Activated T-cell treated with anti-CD3 and anti-CD28 coated beads for 48 hours (primary cell): ENCODE data around the gene ANXA6.

Source experiments
- DNase-seq: peaks from one replicate; pipeline ENCODE4 v3.0.0-alpha.2; 2020; ENCODE audit warnings: low read depth

The ANXA6 gene

GRCh38 chr5:151098768-151099121 lies 58.8 kb downstream of the ANXA6 start:
- DNase-seq: no peak

DNA sequence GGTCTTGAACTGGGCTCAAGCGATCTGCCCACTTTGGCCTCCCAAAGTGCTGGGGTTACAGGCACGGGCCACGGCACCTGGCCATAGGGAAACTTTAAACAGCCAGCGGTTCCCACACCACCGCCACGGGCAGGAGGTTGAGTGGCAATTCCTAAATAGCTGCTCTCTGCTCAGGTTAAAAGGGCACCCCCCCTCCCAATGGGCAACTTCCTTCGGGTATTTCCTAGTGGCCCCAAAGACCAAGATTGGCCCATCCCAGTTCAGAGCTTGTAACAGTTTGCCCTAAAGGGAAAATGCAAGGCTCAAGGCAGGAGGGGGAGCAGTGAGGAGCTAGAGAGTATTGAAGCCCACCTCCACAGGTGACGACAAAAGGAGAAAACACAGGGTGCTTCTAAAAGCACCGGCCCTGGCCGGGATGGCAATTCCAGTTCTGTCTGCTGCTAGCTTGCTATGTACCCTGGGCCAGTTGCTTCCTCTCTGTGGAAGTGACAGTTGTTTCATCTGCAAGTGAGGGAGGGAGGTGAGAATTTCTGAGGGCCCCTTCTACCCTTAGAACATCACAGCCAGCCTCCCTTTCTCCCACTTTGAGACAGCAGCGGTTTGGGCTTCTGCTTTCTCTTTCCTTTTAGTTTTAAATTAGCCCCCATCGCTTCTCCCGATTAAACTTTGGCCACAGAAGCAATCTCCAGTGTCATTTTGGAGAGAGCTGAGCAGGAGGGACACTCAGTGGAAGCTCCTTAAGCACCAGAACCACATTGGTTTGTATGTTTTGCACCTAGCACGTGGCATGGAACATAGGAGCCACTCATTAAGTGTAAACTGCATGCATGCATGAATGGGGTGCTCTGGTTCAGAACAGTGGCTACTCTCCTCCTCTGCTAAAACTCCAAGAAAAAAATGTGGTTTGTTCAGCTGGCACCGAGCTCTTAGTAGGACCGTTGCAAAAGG lies 59.5 kb downstream of the ANXA6 start:
- no peak for DNase-seq

- DNase-seq: no peak
Measured at GRCh38 chr5:151097061-151097460, 60.5 kb downstream of the ANXA6 start.

DNA sequence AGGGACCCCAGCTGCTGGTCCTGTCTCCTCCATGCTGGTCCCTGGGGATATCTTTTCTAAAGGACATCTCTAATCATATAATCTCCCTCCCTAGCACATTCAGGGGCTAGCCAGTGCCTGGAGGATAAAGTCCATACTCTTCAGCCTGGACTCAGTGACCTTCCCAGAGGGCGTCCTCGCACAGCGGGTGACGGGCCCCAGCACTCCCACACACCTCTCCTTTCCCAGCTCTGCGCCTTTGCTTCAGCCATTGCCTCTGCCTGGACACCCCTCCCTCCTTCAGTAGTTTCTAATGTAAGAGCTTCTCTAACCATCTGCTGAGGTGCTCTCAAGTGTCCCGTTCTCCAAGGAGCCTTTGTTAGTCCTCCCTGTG lies 61.6 kb downstream of the ANXA6 start:
- DNase-seq: no peak

DNA sequence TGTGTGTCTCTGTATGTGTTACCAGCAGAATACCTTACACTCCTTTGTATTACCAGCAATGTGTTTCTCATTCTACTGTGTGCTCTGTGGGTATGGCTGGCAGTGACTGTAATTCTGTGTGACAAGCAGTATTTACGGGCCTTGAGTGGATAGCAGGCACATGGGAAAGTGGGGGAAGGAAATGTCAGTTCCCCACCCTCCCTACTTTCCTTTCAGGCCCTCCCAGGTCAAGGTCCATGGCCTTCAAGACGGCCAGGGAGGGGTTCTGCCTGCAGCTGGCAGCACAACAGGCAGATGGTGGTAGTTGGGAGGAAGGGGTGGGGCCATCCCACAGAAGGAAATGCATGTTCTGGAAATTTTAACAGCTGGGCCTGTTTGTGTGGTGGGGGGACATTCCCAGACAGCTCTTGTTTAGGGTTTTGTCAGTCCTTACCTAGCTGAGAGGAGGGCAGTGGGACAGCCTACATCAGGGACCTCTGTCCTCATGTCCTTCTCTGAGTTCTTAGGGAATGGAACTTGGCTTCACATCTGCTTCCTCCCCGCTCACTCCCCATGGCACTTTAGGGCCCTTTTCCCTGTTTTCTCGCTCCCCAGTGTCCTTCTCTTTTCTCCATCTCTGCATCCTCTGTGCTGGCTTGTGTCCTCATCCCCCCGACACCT lies 62.1 kb downstream of the ANXA6 start:
- no peak for DNase-seq

- no peak for DNase-seq
Measured at GRCh38 chr5:151094852-151095245, 62.7 kb downstream of the ANXA6 start.

DNA sequence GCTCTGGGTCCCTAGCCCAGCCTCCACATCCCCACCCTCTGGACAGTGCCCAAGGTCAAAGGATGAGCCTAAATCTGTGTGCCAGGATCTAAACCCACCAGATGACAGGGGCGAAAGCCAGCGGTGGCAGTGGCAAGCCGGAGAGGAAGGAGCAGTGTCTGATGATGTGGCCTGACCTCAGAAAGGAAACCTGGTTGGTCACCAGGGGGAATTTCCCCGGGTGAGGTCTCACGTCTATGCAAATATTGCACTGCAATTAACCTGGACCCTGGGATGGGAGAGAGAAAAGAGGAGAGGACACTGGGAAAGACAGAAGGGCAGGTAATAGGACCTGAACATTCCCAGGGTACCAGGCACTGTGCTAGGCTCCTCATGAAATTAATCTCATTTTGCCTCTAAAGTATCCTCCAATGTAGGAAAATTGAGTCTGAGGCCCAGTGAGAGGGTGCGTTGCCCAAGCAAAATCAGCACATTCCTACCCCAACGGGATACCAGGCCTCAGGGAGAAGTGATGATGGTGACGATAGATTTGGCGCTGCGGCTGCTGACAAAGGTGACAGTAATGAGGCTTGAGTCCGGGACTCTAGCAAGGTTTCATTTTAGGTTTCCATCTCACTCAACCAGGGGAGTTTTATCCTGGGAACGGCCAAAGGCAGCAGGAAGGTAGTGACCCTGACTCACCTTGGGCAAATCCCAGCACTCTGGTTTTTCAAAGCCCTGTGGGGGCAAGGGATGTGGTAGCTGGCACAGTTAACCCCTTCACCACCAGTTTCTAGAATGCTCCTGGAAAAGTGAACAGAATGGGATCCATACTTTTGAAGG lies 63.3 kb downstream of the ANXA6 start:
- DNase-seq: peak; percentile 66

GRCh38 chr5:151093476-151093889 lies 64.1 kb downstream of the ANXA6 start:
- no peak for DNase-seq

- no peak for DNase-seq
Measured at GRCh38 chr5:151092762-151093161, 64.8 kb downstream of the ANXA6 start.

GRCh38 chr5:151089726-151090125 lies 67.9 kb downstream of the ANXA6 start:
- no peak for DNase-seq

DNA sequence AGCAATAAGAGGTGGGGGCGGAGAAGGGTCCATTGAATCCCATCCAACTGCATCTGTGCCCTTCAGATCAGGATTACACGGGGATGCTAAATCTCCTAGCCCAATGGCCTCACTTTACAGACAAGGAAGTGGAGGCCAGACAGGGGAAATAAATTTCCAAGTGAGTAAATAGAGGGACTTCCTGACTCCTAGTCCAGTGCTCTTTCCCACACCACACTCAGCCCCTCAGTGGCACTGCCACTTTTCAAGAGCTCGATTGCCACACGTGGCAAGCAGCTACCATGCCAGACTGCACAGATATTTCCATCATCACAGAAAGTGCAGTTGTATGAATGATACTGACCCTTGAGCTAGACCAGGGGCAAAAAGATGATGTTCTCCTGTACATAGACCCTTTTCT lies 68.6 kb downstream of the ANXA6 start:
- no peak for DNase-seq

- DNase-seq: no peak
Measured at GRCh38 chr5:151087486-151087885, 70.1 kb downstream of the ANXA6 start.

GRCh38 chr5:151086905-151087360 lies 70.6 kb downstream of the ANXA6 start:
- peak; percentile 65 for DNase-seq

DNA sequence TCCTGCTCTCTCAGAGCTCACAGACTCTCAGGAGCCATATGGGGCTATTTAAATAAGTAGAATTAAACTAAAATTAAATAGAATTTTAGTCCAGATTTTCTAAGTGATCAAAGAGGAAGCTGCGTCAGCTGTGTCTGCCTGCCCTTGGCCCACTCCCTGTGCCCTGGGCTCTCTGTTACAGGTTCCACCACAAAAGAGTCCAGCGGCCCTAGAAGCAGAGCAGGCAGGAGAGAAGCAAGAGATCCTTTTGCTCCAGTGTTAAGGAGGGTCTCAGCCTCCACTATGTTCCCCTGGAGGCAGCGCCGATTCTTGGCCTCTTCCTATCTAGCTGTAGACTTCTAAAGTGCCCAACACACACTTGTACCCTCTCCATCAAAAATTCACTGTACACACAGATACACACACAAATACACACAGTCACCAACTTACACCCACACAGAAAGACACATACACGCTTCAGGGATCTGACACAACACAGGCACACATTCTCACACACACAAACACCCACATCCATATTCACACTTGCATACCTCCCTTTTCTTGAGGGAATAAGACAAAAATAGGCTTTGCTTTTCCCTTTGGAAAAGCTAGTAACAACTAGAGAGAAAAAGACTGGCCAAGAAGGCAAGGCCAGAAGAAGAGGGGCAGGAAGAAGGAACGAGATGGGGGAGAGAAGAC lies 71.2 kb downstream of the ANXA6 start:
- DNase-seq: no peak

DNA sequence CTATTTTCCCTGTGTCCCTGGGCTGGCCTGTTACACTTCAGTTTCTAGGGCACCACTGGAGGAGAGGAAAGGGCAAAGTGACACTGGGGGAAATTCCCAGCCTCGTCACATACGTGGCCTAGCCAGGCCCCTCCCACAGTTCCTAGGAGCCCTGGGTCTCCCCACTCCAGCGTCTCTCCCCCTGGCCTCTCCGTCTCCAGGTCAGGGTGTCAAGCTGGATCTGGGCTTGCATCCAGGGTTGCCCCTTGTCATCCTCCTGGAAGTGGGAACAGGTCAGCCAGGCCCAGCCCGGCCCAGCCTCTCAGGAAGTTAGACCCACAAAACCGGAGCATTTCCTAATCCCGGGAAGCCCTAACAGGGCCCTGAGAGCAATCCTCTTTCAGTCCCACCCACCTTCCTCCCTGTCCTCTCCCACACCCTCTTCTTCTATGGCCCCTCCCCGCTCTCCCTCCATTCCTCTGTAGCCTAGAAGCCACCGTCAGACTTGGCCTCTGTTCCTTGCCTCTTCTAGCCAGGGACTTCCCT lies 72.0 kb downstream of the ANXA6 start:
- DNase-seq: peak; percentile 36

- no peak for DNase-seq
Measured at GRCh38 chr5:151084363-151084762, 73.2 kb downstream of the ANXA6 start.

DNA sequence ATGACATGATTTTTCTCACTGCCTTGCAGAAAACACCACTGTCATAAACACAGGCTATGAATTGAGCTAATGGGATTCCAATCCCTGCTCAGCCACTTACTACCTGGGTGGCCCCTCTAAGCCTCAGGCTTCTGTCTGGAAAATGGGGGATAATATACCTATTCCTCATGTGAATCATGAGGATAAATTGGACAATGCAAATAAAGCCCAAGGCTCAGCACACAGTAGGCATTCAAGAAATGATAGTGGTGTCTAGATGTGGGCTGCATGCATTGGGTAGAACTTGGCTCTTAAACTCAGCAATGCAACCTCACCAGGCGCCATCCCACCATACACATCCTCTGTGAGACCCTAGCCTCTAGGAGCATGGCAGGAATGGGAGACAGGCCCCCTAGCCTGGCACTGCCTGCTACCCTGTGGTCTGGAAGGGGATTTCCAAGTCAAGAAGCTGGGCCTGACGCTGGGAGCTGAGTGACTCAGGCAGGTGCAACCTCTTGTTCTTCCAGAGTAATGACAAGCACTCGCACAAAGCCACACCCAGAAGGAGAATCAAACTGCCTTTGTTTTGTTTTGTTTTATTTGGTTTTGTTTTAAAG lies 74.4 kb downstream of the ANXA6 start:
- peak; percentile 66 for DNase-seq

GRCh38 chr5:151082282-151082902 lies 75.2 kb downstream of the ANXA6 start:
- no peak for DNase-seq

GRCh38 chr5:151081431-151082281 lies 75.9 kb downstream of the ANXA6 start:
- no peak for DNase-seq
